GM23338 (cell line): Measurements from ENCODE around the gene EDNRA. TPM values are rescaled to one million over a fixed set of nuclear protein-coding genes. Genes with fewer than 3 reads are reported as not detected.

ENCODE experiments used
- ATAC-seq: fragments of 200-7000 bp; cut with Tn5 transposase; 3 replicates; pipeline ENCODE4 v1.9.1; 2020
- DNase-seq: peaks from one replicate; pipeline ENCODE4 v3.0.0-alpha.2; 2015; ENCODE audit warnings: low spot score
- H2AFZ ChIP-seq: fragments of 200-600 bp; sonication (generic); 2 replicates; pipeline ENCODE4 v1.8.0; 2016; ENCODE audit warnings: antibody characterized with exemption, mild to moderate bottlenecking, moderate library complexity
- H3F3A ChIP-seq: fragments of 200-600 bp; sonication (generic); replicated peaks from 2 replicates; pipeline ENCODE4 v1.8.0; 2017; ENCODE audit warnings: antibody characterized with exemption, mixed run types, low read depth
- H3K27ac ChIP-seq: fragments of 200-600 bp; sonication (generic); 2 replicates; pipeline ENCODE4 v1.6.1; 2016; ENCODE audit warnings: low read depth
- H3K27me3 ChIP-seq: fragments of 200-600 bp; sonication (generic); 2 replicates; pipeline ENCODE4 v1.8.0; 2016; ENCODE audit warnings: mild to moderate bottlenecking, mixed run types, moderate library complexity; ENCODE audit not compliant: insufficient read depth
- H3K36me3 ChIP-seq: fragments of 200-600 bp; sonication (generic); 2 replicates; pipeline ENCODE4 v1.8.0; 2016; ENCODE audit warnings: mild to moderate bottlenecking; ENCODE audit not compliant: insufficient read depth
- H3K4me1 ChIP-seq: fragments of 200-600 bp; sonication (generic); 2 replicates; pipeline ENCODE4 v1.8.0; 2016; ENCODE audit warnings: mild to moderate bottlenecking, moderate library complexity; ENCODE audit not compliant: insufficient read depth
- H3K4me2 ChIP-seq: fragments of 200-600 bp; sonication (generic); 2 replicates; pipeline ENCODE4 v1.7.1; 2017; ENCODE audit warnings: mixed run types
- H3K4me3 ChIP-seq: fragments of 200-600 bp; sonication (generic); 2 replicates; pipeline ENCODE4 v1.6.1; 2016; ENCODE audit warnings: mixed run types
- H3K79me2 ChIP-seq: fragments of 200-600 bp; sonication (generic); replicated peaks from 2 replicates; pipeline ENCODE4 v1.8.0; 2017; ENCODE audit warnings: mild to moderate bottlenecking; ENCODE audit not compliant: insufficient read depth
- H3K9me2 ChIP-seq: fragments of 200-600 bp; sonication (generic); 2 replicates; pipeline ENCODE4 v1.8.0; 2017; ENCODE audit not compliant: insufficient read depth
- H4K20me1 ChIP-seq: fragments of 200-600 bp; sonication (generic); replicated peaks from 2 replicates; pipeline ENCODE4 v1.8.0; 2017; ENCODE audit warnings: mild to moderate bottlenecking; ENCODE audit not compliant: insufficient read depth
- H3K27ac Mint-ChIP-seq: 2 replicates; pipeline ENCODE4 v1.8.0; 2020; ENCODE audit warnings: inconsistent platforms, mild to moderate bottlenecking, moderate library complexity, mixed read lengths
- H3K27me3 Mint-ChIP-seq: 3 replicates; pipeline ENCODE4 v1.8.0; 2022; ENCODE audit warnings: low read depth, mild to moderate bottlenecking, moderate library complexity, mixed read lengths, inconsistent platforms; ENCODE audit not compliant: insufficient read depth, poor library complexity
- H3K36me3 Mint-ChIP-seq: 3 replicates; pipeline ENCODE4 v1.8.0; 2021; ENCODE audit warnings: low read depth, mild to moderate bottlenecking, inconsistent platforms, moderate library complexity, mixed read lengths
- H3K4me1 Mint-ChIP-seq: 3 replicates; pipeline ENCODE4 v1.8.0; 2020; ENCODE audit warnings: mild to moderate bottlenecking, inconsistent platforms, mixed read lengths
- H3K4me3 Mint-ChIP-seq: 3 replicates; pipeline ENCODE4 v1.8.0; 2021; ENCODE audit warnings: moderate library complexity, mild to moderate bottlenecking, inconsistent platforms, mixed read lengths
- H3K9me3 Mint-ChIP-seq: 3 replicates; pipeline ENCODE4 v1.8.0; 2020; ENCODE audit warnings: moderate library complexity, mild to moderate bottlenecking, inconsistent platforms, mixed read lengths
- CREB1 ChIP-seq: fragments of 250-450 bp; sonication (Bioruptor Pico); IDR thresholded peaks from 2 replicates; pipeline ENCODE4 v1.5.0; 2020; ENCODE audit warnings: low read depth, mild to moderate bottlenecking, moderate library complexity
- CTCF ChIP-seq, 2 experiments: fragments of 200-600 bp in 1 of 2; sonication (generic) in 1 of 2; conservative IDR thresholded peaks; 2 replicates each; pipeline versions ENCODE4 v1.5.1 to v1.6.1; 2016 to 2017; ENCODE audit warnings: antibody characterized with exemption in 2 of 2, low read depth in 2 of 2, mild to moderate bottlenecking in 2 of 2, moderate library complexity in 1 of 2
- ETS1 ChIP-seq: IDR thresholded peaks from 2 replicates; pipeline ENCODE4 v1.6.1; 2016; ENCODE audit warnings: antibody characterized with exemption
- EZH2 ChIP-seq: fragments of 200-600 bp; sonication (generic); IDR thresholded peaks from one replicate; pipeline ENCODE4 v1.8.0; 2017; ENCODE audit warnings: antibody characterized with exemption, mild to moderate bottlenecking, low read depth; ENCODE audit not compliant: unreplicated experiment
- EZH2phosphoT487 ChIP-seq: fragments of 200-600 bp; sonication (generic); IDR thresholded peaks from one replicate; pipeline ENCODE4 v1.8.1; 2018; ENCODE audit warnings: antibody characterized with exemption; ENCODE audit not compliant: unreplicated experiment
- JUNB ChIP-seq: IDR thresholded peaks from one replicate; pipeline ENCODE4 v1.6.1; 2016; ENCODE audit warnings: antibody characterized with exemption; ENCODE audit not compliant: unreplicated experiment
- NANOG ChIP-seq: IDR thresholded peaks from 2 replicates; pipeline ENCODE4 v1.6.1; 2016; ENCODE audit warnings: antibody characterized with exemption, borderline replicate concordance
- POLR2AphosphoS5 ChIP-seq: IDR thresholded peaks from 2 replicates; pipeline ENCODE4 v1.6.1; 2016; ENCODE audit warnings: antibody characterized with exemption, low read depth
- STAT1 ChIP-seq: IDR thresholded peaks from one replicate; pipeline ENCODE4 v1.6.1; 2016; ENCODE audit warnings: antibody characterized with exemption; ENCODE audit not compliant: unreplicated experiment
- ZNF114 ChIP-seq: fragments of 250-450 bp; sonication (Bioruptor Pico); IDR thresholded peaks from 2 replicates; pipeline ENCODE4 v1.5.0; 2020; ENCODE audit warnings: mild to moderate bottlenecking, moderate library complexity
- ZNF331 ChIP-seq: fragments of 250-450 bp; sonication (Bioruptor Pico); IDR thresholded peaks from 2 replicates; pipeline ENCODE4 v1.5.0; 2020; ENCODE audit warnings: low read depth, mild to moderate bottlenecking, moderate library complexity
- polyA plus RNA-seq: library from polyadenylated mRNA; unstranded; fragments of >200 nt; fragmentation: Nextera tagmentation; extraction: Ambion mirVana; gene quantifications from 2 replicates; pipeline ENCODE4 v1.2.1, GENCODE V29; 2016
- total RNA-seq: library from RNA; depleted of rRNA; stranded (reverse); fragments of >200 nt; shearing (Covaris generic); gene quantifications from 2 replicates; pipeline ENCODE4 v1.2.3, GENCODE V29; 2014
- TF ChIP-seq, protein P1 (sequence below): IDR thresholded peaks from one replicate; pipeline ENCODE4 v1.6.1; 2018; ENCODE audit warnings: antibody characterized with exemption; ENCODE audit not compliant: unreplicated experiment
- TF ChIP-seq, protein P2 (sequence below): fragments of 250-450 bp; sonication (Bioruptor Pico); IDR thresholded peaks from 2 replicates; pipeline ENCODE4 v1.5.0; 2020; ENCODE audit warnings: mild to moderate bottlenecking, moderate library complexity

Gene EDNRA
- total and polyA plus RNA-seq, 2 experiments from 2014 or later = 1.5 to 5.0 TPM

DNA sequence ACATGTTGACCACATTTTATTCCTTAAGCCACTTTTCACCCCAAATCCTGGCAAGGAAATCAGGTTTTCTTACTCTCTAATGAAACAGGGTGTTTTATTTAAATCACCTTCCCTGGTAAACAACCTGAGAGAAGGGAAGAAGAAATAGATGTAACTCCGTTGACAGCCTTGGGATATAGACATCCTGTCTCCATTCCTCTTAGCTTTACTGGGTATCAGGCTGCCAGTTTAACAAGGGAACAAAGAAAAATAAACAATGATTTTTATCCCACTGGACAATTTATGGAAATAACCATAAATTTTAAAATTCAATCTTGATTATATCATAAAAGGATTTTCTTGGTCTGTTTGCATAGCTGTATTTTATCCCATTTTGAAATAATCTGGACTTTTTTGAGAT lies 49.2 kb downstream of the EDNRA start:
- Mint-ChIP-seq H3K9me3 (no peaks in the 10 kb centered on the region), H3K4me3 (no peak overlapping the region), H3K36me3 (no peaks in the 10 kb centered on the region), H3K4me1 (peaks cover 2% of the 10 kb centered on the region; the same call in 2 of the 3 replicates), H3K27me3 (peaks cover 1% of the 10 kb centered on the region), H3K27ac (no peak overlapping the region)
- DNase-seq = no peak
- Histone ChIP-seq H2AFZ (no peak overlapping the region), H3K36me3 (no peaks in the 10 kb centered on the region), H4K20me1 (no peaks in the 10 kb centered on the region), H3K79me2 (no peaks in the 10 kb centered on the region), H3K27ac (no peak overlapping the region), H3K4me2 (no peak overlapping the region), H3K4me3 (no peak overlapping the region), H3F3A (no peaks in the 10 kb centered on the region), H3K9me2 (no peaks in the 10 kb centered on the region), H3K4me1 (no peaks in the 10 kb centered on the region), H3K27me3 (no peaks in the 10 kb centered on the region)
- no peak for ATAC-seq
- TF ChIP-seq CREB1 (CRISPR knock-in tag) (no peak), ZNF114 (CRISPR knock-in tag) (no peak), ZNF331 (no peak), EZH2 (no peak), EZH2phosphoT487 (no peak), CTCF (conservative IDR thresholded peaks at IDR 0.05; ENCODE audit: low read depth in 2 of 2) (no peak), NANOG (no peak), JUNB (no peak), ETS1 (no peak), POLR2AphosphoS5 (no peak), STAT1 (no peak)
- TF ChIP-seq, protein P1, sequence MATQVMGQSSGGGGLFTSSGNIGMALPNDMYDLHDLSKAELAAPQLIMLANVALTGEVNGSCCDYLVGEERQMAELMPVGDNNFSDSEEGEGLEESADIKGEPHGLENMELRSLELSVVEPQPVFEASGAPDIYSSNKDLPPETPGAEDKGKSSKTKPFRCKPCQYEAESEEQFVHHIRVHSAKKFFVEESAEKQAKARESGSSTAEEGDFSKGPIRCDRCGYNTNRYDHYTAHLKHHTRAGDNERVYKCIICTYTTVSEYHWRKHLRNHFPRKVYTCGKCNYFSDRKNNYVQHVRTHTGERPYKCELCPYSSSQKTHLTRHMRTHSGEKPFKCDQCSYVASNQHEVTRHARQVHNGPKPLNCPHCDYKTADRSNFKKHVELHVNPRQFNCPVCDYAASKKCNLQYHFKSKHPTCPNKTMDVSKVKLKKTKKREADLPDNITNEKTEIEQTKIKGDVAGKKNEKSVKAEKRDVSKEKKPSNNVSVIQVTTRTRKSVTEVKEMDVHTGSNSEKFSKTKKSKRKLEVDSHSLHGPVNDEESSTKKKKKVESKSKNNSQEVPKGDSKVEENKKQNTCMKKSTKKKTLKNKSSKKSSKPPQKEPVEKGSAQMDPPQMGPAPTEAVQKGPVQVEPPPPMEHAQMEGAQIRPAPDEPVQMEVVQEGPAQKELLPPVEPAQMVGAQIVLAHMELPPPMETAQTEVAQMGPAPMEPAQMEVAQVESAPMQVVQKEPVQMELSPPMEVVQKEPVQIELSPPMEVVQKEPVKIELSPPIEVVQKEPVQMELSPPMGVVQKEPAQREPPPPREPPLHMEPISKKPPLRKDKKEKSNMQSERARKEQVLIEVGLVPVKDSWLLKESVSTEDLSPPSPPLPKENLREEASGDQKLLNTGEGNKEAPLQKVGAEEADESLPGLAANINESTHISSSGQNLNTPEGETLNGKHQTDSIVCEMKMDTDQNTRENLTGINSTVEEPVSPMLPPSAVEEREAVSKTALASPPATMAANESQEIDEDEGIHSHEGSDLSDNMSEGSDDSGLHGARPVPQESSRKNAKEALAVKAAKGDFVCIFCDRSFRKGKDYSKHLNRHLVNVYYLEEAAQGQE = no peak
- TF ChIP-seq, protein P2, sequence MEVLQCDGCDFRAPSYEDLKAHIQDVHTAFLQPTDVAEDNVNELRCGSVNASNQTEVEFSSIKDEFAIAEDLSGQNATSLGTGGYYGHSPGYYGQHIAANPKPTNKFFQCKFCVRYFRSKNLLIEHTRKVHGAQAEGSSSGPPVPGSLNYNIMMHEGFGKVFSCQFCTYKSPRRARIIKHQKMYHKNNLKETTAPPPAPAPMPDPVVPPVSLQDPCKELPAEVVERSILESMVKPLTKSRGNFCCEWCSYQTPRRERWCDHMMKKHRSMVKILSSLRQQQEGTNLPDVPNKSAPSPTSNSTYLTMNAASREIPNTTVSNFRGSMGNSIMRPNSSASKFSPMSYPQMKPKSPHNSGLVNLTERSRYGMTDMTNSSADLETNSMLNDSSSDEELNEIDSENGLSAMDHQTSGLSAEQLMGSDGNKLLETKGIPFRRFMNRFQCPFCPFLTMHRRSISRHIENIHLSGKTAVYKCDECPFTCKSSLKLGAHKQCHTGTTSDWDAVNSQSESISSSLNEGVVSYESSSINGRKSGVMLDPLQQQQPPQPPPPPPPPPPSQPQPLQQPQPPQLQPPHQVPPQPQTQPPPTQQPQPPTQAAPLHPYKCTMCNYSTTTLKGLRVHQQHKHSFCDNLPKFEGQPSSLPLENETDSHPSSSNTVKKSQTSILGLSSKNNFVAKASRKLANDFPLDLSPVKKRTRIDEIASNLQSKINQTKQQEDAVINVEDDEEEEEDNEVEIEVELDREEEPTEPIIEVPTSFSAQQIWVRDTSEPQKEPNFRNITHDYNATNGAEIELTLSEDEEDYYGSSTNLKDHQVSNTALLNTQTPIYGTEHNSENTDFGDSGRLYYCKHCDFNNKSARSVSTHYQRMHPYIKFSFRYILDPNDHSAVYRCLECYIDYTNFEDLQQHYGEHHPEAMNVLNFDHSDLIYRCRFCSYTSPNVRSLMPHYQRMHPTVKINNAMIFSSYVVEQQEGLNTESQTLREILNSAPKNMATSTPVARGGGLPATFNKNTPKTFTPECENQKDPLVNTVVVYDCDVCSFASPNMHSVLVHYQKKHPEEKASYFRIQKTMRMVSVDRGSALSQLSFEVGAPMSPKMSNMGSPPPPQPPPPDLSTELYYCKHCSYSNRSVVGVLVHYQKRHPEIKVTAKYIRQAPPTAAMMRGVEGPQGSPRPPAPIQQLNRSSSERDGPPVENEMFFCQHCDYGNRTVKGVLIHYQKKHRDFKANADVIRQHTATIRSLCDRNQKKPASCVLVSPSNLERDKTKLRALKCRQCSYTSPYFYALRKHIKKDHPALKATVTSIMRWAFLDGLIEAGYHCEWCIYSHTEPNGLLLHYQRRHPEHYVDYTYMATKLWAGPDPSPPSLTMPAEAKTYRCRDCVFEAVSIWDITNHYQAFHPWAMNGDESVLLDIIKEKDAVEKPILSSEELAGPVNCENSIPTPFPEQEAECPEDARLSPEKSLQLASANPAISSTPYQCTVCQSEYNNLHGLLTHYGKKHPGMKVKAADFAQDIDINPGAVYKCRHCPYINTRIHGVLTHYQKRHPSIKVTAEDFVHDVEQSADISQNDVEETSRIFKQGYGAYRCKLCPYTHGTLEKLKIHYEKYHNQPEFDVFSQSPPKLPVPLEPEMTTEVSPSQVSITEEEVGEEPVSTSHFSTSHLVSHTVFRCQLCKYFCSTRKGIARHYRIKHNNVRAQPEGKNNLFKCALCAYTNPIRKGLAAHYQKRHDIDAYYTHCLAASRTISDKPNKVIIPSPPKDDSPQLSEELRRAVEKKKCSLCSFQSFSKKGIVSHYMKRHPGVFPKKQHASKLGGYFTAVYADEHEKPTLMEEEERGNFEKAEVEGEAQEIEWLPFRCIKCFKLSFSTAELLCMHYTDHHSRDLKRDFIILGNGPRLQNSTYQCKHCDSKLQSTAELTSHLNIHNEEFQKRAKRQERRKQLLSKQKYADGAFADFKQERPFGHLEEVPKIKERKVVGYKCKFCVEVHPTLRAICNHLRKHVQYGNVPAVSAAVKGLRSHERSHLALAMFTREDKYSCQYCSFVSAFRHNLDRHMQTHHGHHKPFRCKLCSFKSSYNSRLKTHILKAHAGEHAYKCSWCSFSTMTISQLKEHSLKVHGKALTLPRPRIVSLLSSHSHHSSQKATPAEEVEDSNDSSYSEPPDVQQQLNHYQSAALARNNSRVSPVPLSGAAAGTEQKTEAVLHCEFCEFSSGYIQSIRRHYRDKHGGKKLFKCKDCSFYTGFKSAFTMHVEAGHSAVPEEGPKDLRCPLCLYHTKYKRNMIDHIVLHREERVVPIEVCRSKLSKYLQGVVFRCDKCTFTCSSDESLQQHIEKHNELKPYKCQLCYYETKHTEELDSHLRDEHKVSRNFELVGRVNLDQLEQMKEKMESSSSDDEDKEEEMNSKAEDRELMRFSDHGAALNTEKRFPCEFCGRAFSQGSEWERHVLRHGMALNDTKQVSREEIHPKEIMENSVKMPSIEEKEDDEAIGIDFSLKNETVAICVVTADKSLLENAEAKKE = no peak
